Esophagus muscularis mucosa (tissue), 4 donors: ENCODE measurements around the gene ARL5C. TPM values are rescaled to one million over a fixed set of nuclear protein-coding genes. Genes with fewer than 3 reads are reported as not detected.
A peak's percentile ranks its signal among the peaks of the same experiment; 100 is the strongest.

Source experiments
- DNase-seq: peaks from one replicate; pipeline ENCODE4 v3.0.0-alpha.2; 2017; ENCODE audit errors: extremely low spot score
- H3K27ac ChIP-seq, 4 donors: fragments of 200-600 bp; sonication (generic); replicated peaks in 1 of 4; 1 replicate in 3 of 4; 2 replicates in 1 of 4; pipeline ENCODE4 v1.5.1; 2016 to 2019; ENCODE audit warnings: mild to moderate bottlenecking in 1 of 4
- H3K27me3 ChIP-seq, 4 donors: fragments of 200-600 bp; sonication (generic); one replicate each; pipeline versions ENCODE4 v1.5.1 to v1.6.0; 2016 to 2019
- H3K36me3 ChIP-seq, 4 donors: fragments of 200-600 bp; sonication (generic); one replicate each; pipeline ENCODE4 v1.5.1; 2016 to 2019
- H3K4me1 ChIP-seq, 4 donors: fragments of 200-600 bp; sonication (generic); one replicate each; pipeline ENCODE4 v1.5.1; 2016 to 2019
- H3K4me3 ChIP-seq, 4 donors: fragments of 200-600 bp; sonication (generic); 1 replicate in 2 of 4; 2 replicates in 2 of 4; pipeline ENCODE4 v1.5.1; 2016 to 2019; ENCODE audit warnings: mild to moderate bottlenecking in 4 of 4, moderate library complexity in 1 of 4
- H3K9me3 ChIP-seq, 4 donors: fragments of 200-600 bp; sonication (generic); 1 replicate in 3 of 4; 2 replicates in 1 of 4; pipeline ENCODE4 v1.5.1; 2016 to 2019
- EP300 ChIP-seq: sonication (generic); formaldehyde crosslinking; IDR thresholded peaks from one replicate; pipeline ENCODE4 v1.6.1; 2017; ENCODE audit warnings: antibody characterized with exemption
- POLR2A ChIP-seq: fragments of 450-650 bp; IDR thresholded peaks from one replicate; pipeline ENCODE4 v1.6.1; 2017; ENCODE audit warnings: antibody characterized with exemption, moderate library complexity, mild to moderate bottlenecking, low read depth
- POLR2AphosphoS5 ChIP-seq, 2 donors: sonication (generic); formaldehyde crosslinking; IDR thresholded peaks; one replicate each; pipeline ENCODE4 v1.6.1; 2017; ENCODE audit warnings: antibody characterized with exemption in 2 of 2
- WGBS: methylation state at CpG from one replicate; pipeline ENCODE4 v1.1.5; 2018; 5-methylcytosine and 5-hydroxymethylcytosine counted together
- intact Hi-C: fragments of 100-400 bp; cut with DNase I; formaldehyde crosslinking; loops from one replicate; pipeline ENCODE4 v1.15.1; 2023
- total RNA-seq, 4 donors: library from RNA; depleted of rRNA; stranded (reverse); fragments of >200 nt; gene quantifications; one replicate each; pipeline versions ENCODE4 v1.1.0 to v1.2.1, GENCODE V29; 2016
- TF ChIP-seq, protein P1 (sequence below), 3 experiments: fragments of 200-600 bp in 2 of 3; fragments of 450-650 bp in 1 of 3; sonication (generic) in 2 of 3; IDR thresholded peaks; one replicate each; pipeline ENCODE4 v1.5.1; 2017 to 2019; ENCODE audit warnings: antibody characterized with exemption in 3 of 3, mild to moderate bottlenecking in 2 of 3, moderate library complexity in 1 of 3

The ARL5C gene
- total RNA-seq, 4 donors from 2014 or later: 1.7 TPM; not detected in 3

DNA sequence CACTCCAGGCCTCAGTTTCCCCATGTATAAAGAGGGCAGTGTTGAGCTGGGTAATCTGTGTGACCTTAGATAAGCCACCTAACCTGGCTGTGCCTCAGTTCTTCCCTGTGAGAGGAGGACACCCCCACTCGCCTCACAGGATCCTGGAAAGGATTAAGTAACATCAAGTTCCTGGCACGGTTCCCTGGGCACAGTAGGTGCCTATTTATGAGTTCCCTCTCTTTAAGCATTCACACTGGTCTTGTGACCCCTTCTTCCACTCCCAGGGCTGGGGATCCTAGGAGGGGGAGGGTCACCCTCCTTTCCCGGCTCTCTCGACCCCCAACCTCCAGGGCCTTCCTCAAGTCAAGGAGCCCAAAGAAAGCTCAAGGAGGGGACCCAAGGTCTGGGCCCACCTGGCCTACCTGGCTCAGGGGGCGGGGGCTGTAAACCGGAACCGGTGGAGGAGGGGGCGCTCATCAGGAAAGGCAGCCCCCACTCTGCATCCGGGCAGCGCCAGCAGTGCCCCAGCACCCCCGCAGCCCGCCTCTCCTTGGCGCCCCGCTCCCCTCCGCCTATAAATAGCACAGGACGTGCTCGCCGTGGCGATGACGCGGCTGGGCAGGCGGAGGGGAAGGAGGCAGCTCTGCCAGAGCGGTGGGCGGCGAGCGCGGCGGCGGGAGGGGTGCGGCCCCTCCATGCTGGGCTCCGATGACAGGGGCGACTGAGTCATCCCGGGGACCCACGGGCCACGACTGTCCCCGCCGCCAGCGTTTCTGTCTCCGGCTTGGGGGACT lies 43.5 kb upstream of the ARL5C start:
- no peak for DNase-seq
- 7% methylated on average over 4 of the region's 39 CpGs for WGBS
- intact Hi-C loops: loop anchor here (5.0 kb wide), 1 partner anchor 33 kb away; no protein-coding TSS in a partner anchor
- TF ChIP-seq, protein P1, sequence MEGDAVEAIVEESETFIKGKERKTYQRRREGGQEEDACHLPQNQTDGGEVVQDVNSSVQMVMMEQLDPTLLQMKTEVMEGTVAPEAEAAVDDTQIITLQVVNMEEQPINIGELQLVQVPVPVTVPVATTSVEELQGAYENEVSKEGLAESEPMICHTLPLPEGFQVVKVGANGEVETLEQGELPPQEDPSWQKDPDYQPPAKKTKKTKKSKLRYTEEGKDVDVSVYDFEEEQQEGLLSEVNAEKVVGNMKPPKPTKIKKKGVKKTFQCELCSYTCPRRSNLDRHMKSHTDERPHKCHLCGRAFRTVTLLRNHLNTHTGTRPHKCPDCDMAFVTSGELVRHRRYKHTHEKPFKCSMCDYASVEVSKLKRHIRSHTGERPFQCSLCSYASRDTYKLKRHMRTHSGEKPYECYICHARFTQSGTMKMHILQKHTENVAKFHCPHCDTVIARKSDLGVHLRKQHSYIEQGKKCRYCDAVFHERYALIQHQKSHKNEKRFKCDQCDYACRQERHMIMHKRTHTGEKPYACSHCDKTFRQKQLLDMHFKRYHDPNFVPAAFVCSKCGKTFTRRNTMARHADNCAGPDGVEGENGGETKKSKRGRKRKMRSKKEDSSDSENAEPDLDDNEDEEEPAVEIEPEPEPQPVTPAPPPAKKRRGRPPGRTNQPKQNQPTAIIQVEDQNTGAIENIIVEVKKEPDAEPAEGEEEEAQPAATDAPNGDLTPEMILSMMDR (IDR thresholded peaks at IDR 0.05): no peak
- peak; percentile 60 for TF ChIP-seq POLR2AphosphoS5 (IDR thresholded peaks at IDR 0.05)
- peaks cover 5 to 9% (median 8%) of the 10 kb centered on the region in 4 donors for H3K36me3 ChIP-seq
- H3K4me1 ChIP-seq: peaks cover 14 to 34% (median 27%) of the 10 kb centered on the region in 4 donors
- no peaks in the 10 kb centered on the region for H3K9me3 ChIP-seq
- peaks cover 0 to 5% (median 0%) of the 10 kb centered on the region in 4 donors for H3K27me3 ChIP-seq
- peak overlapping the region; percentile 48 to 58 (median 58) for H3K4me3 ChIP-seq
- peak overlapping the region; percentile 37 to 73 (median 60) for H3K27ac ChIP-seq

DNA sequence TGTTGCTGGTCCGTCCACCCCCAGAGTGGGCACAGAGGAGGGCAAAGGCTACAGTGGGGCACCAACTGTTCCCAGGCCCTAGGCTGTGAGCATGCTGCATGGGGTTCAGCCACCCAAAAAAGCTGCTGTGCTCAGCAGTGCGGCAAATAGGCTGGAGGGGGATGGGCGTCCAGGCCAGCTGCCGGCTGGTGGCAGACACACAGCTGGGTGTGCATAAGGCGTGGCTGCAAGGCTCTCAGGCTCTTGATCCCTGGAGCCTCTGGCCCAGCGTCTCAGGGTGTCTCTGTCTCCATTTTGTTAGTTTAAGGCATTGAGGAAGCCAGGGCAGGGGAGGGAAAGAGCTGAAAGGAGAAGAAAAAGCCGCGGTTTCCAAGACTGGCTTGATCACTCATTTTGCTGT lies 42.9 kb upstream of the ARL5C start:
- DNase-seq: no peak
- no peaks in the 10 kb centered on the region for H3K27me3 ChIP-seq
- peaks cover 14 to 34% (median 27%) of the 10 kb centered on the region in 4 donors for H3K4me1 ChIP-seq
- 71% methylated on average over 7 of the region's 8 CpGs for WGBS
- peak overlapping the region in 2 of 4 donors; percentile 57 to 58 for H3K4me3 ChIP-seq
- intact Hi-C loops: loop anchor here (5.0 kb wide), 1 partner anchor 33 kb away; no protein-coding TSS in a partner anchor
- H3K27ac ChIP-seq: peak overlapping the region in 3 of 4 donors; percentile 37 to 73 (median 57)
- TF ChIP-seq POLR2AphosphoS5 (IDR thresholded peaks at IDR 0.05): no peak
- TF ChIP-seq, protein P1 (IDR thresholded peaks at IDR 0.05): no peak
- H3K36me3 ChIP-seq: peaks cover 11 to 15% (median 14%) of the 10 kb centered on the region in 4 donors
- no peaks in the 10 kb centered on the region for H3K9me3 ChIP-seq

DNA sequence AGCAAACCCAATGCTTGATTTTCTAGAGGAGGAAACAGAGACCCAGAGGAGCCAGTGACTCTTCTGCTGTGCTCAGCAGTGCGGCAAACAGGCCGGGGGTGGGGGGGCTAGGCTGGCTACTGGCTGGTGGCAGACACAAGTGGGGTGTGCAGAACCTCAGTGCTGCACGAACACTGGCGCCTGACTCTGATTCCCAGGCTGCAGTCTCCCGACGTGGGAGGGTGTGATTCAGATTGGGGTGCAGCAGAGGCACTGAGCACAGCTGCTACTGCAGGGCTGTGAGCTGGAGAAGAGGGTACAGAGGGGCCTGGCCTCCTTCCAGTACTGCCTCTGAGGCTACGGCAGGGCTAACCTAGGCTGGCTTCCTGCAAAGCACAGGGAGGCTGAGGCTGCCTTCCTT lies 42.2 kb upstream of the ARL5C start:
- intact Hi-C loops: loop anchor here (5.0 kb wide), 1 partner anchor 34 kb away; no protein-coding TSS in a partner anchor
- no peak for TF ChIP-seq POLR2AphosphoS5 (IDR thresholded peaks at IDR 0.05)
- no peak for TF ChIP-seq POLR2A

DNA sequence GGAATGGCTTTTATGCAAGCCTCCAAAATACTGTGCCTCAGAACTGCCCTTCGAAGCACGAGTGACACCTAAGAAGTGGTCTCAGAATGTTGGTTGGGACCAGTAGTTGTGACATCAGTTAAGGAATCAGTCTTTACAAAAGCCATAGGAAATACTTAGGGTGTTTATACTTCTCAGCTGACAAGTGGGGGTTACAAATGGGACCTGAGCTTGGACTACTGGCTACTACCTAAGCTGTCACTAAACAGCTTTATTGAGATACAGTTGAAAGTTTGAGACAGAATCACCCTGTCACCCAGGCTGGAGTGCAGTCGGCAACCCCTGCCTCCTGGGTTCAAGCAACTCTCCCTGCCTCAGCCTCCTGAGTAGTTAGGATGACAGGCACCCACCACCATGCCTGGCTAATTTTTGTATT lies 39.2 kb upstream of the ARL5C start:
- TF ChIP-seq POLR2AphosphoS5 (IDR thresholded peaks at IDR 0.05): no peak
- no peak for TF ChIP-seq POLR2A
- TF ChIP-seq, protein P1 (IDR thresholded peaks at IDR 0.05): no peak
- no peak for TF ChIP-seq EP300
- Histone ChIP-seq H3K36me3 (peaks cover 39 to 44% (median 42%) of the 10 kb centered on the region in 4 donors), H3K27ac (no peak overlapping the region), H3K4me1 (peaks cover 23 to 51% (median 45%) of the 10 kb centered on the region in 4 donors), H3K9me3 (no peaks in the 10 kb centered on the region), H3K4me3 (no peak overlapping the region), H3K27me3 (no peaks in the 10 kb centered on the region)
- intact Hi-C loops: loop anchor here (5.0 kb wide), 1 partner anchor 37 kb away; no protein-coding TSS in a partner anchor
- DNase-seq: no peak
- 68% methylated on average over 3 of the region's 3 CpGs for WGBS

More for the DNA sequence above, 42.2 kb upstream of the ARL5C start:
- H3K36me3 ChIP-seq: peaks cover 19 to 23% (median 22%) of the 10 kb centered on the region in 4 donors
- H3K9me3 ChIP-seq: no peaks in the 10 kb centered on the region
- DNase-seq: no peak
- peaks cover 14 to 34% (median 27%) of the 10 kb centered on the region in 4 donors for H3K4me1 ChIP-seq
- WGBS: 88% methylated on average over 4 of the region's 7 CpGs
- H3K27ac ChIP-seq: peak overlapping the region in 1 of 4 donors; percentile 73
- no peaks in the 10 kb centered on the region for H3K27me3 ChIP-seq
- no peak overlapping the region for H3K4me3 ChIP-seq

DNA sequence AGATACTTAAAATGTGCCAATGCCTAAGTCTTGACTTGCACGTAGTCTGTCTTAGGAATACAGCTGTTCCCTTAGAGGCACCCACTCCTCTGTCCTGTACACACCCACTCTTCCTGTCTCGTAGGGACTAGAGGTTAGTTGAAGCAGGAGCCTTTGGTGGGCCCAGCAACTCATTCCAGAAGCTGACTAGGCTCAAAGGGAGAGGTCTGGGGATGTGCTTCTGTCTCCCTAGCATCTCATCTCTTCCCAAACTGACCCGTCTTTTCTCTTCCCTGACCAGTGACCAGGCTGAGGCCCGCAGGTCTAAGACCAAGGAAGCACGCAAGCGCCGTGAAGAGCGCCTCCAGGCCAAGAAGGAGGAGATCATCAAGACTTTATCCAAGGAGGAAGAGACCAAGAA lies 38.3 kb upstream of the ARL5C start:
- Histone ChIP-seq H3K27ac (no peak overlapping the region), H3K9me3 (no peaks in the 10 kb centered on the region), H3K4me1 (peaks cover 19 to 46% (median 41%) of the 10 kb centered on the region in 4 donors), H3K27me3 (no peaks in the 10 kb centered on the region), H3K36me3 (peaks cover 39 to 44% (median 42%) of the 10 kb centered on the region in 4 donors), H3K4me3 (no peak overlapping the region)
- DNase-seq: no peak
- WGBS: 78% methylated on average over 8 of the region's 8 CpGs
- TF ChIP-seq POLR2AphosphoS5 (IDR thresholded peaks at IDR 0.05) (no peak), POLR2A (no peak), EP300 (no peak)
- TF ChIP-seq, protein P1 (IDR thresholded peaks at IDR 0.05): no peak
- intact Hi-C loops: no loop called here
